Mucosa of stomach (tissue), 1 donor: ENCODE data around the gene OPTN.
A peak's percentile ranks its signal among the peaks of the same experiment; 100 is the strongest.
"Not testable (repeated sequence)": the region's sequence is repeated elsewhere in the genome, so short reads cannot be mapped to it uniquely, and the experiment has no call there.

Experiments used
- H3K27me3 ChIP-seq: one replicate; pipeline ENCODE4 v1.7.0; 2013; ENCODE audit warnings: mild to moderate bottlenecking, low read length; ENCODE audit not compliant: control insufficient read depth, insufficient read depth
- H3K36me3 ChIP-seq: one replicate; pipeline ENCODE4 v1.7.0; 2013; ENCODE audit warnings: low read length; ENCODE audit not compliant: control insufficient read depth, insufficient read depth
- H3K4me1 ChIP-seq: one replicate; pipeline ENCODE4 v1.7.0; 2013; ENCODE audit warnings: mild to moderate bottlenecking, low read length; ENCODE audit not compliant: control insufficient read depth, insufficient read depth
- H3K4me3 ChIP-seq: one replicate; pipeline ENCODE4 v1.7.0; 2013; ENCODE audit warnings: low read length
- H3K9ac ChIP-seq: one replicate; pipeline ENCODE4 v1.7.0; 2013; ENCODE audit warnings: mild to moderate bottlenecking, low read length, moderate library complexity
- H3K9me3 ChIP-seq: one replicate; pipeline ENCODE4 v1.7.0; 2013; ENCODE audit warnings: mild to moderate bottlenecking, low read length, moderate library complexity; ENCODE audit not compliant: control insufficient read depth
- donor health status: Pancreatic carcinoma.

The OPTN gene

GRCh38 chr10:13143766-13144165, 43.8 kb downstream of the OPTN start:
- Histone ChIP-seq H3K4me1 (no peaks in the 10 kb centered on the region), H3K9ac (no peak overlapping the region), H3K36me3 (no peaks in the 10 kb centered on the region), H3K9me3 (no peaks in the 10 kb centered on the region), H3K27me3 (no peaks in the 10 kb centered on the region), H3K4me3 (no peak overlapping the region)

GRCh38 chr10:13144814-13145213, 44.9 kb downstream of the OPTN start:
- Histone ChIP-seq H3K9me3 (no peaks in the 10 kb centered on the region), H3K9ac (no peak overlapping the region), H3K4me1 (no peaks in the 10 kb centered on the region), H3K27me3 (no peaks in the 10 kb centered on the region), H3K36me3 (no peaks in the 10 kb centered on the region), H3K4me3 (no peak overlapping the region)

- no peaks in the 10 kb centered on the region for H3K27me3 ChIP-seq
- no peaks in the 10 kb centered on the region for H3K4me1 ChIP-seq
- no peak overlapping the region for H3K9ac ChIP-seq
- H3K9me3 ChIP-seq = no peaks in the 10 kb centered on the region
- H3K4me3 ChIP-seq = no peak overlapping the region
- H3K36me3 ChIP-seq = no peaks in the 10 kb centered on the region
Observed at GRCh38 chr10:13146379-13146778, 46.4 kb downstream of the OPTN start.

- no peaks in the 10 kb centered on the region for H3K27me3 ChIP-seq
- no peaks in the 10 kb centered on the region for H3K9me3 ChIP-seq
- H3K36me3 ChIP-seq = no peaks in the 10 kb centered on the region
- H3K4me1 ChIP-seq = no peaks in the 10 kb centered on the region
- no peak overlapping the region for H3K9ac ChIP-seq
- H3K4me3 ChIP-seq = no peak overlapping the region
Observed at GRCh38 chr10:13147161-13147560, 47.2 kb downstream of the OPTN start.

- H3K9ac ChIP-seq = no peak overlapping the region
- no peak overlapping the region for H3K4me3 ChIP-seq
- H3K9me3 ChIP-seq = no peaks in the 10 kb centered on the region
- H3K36me3 ChIP-seq = no peaks in the 10 kb centered on the region
- no peaks in the 10 kb centered on the region for H3K27me3 ChIP-seq
- H3K4me1 ChIP-seq = no peaks in the 10 kb centered on the region
Observed at GRCh38 chr10:13152296-13152695, 52.3 kb downstream of the OPTN start.

GRCh38 chr10:13155860-13156259, 55.9 kb downstream of the OPTN start:
- not testable (repeated sequence) for H3K27me3 ChIP-seq, H3K9me3 ChIP-seq, H3K4me1 ChIP-seq, H3K4me3 ChIP-seq, H3K9ac ChIP-seq, H3K36me3 ChIP-seq

GRCh38 chr10:13158401-13158800, 58.4 kb downstream of the OPTN start:
- H3K4me3 ChIP-seq = no peak overlapping the region
- no peaks in the 10 kb centered on the region for H3K27me3 ChIP-seq
- peak overlapping the region; percentile 53 for H3K9ac ChIP-seq
- H3K4me1 ChIP-seq = peaks cover 17% of the 10 kb centered on the region
- no peaks in the 10 kb centered on the region for H3K9me3 ChIP-seq
- no peaks in the 10 kb centered on the region for H3K36me3 ChIP-seq

GRCh38 chr10:13160934-13161856, 61.2 kb downstream of the OPTN start, which contains the start of gene MCM10:
Gene MCM10 (plus strand): TSS chr10:13161558. CDS start chr10:13164203, 2,645 bp downstream.
- Histone ChIP-seq H3K9me3 (no peaks in the 10 kb centered on the region), H3K4me1 (peaks cover 17% of the 10 kb centered on the region), H3K27me3 (no peaks in the 10 kb centered on the region), H3K36me3 (no peaks in the 10 kb centered on the region), H3K4me3 (peak within 1 kb of the TSS; percentile 53), H3K9ac (peak within 1 kb of the TSS; percentile 65)

- H3K4me3 ChIP-seq = peak overlapping the region; percentile 53
- peaks cover 17% of the 10 kb centered on the region for H3K4me1 ChIP-seq
- H3K36me3 ChIP-seq = no peaks in the 10 kb centered on the region
- H3K9me3 ChIP-seq = no peaks in the 10 kb centered on the region
- H3K9ac ChIP-seq = no peak overlapping the region
- no peaks in the 10 kb centered on the region for H3K27me3 ChIP-seq
Observed at GRCh38 chr10:13161857-13162271, 61.9 kb downstream of the OPTN start.

GRCh38 chr10:13163859-13164258, 63.9 kb downstream of the OPTN start:
- no peaks in the 10 kb centered on the region for H3K36me3 ChIP-seq
- no peak overlapping the region for H3K4me3 ChIP-seq
- no peak overlapping the region for H3K9ac ChIP-seq
- peaks cover 17% of the 10 kb centered on the region for H3K4me1 ChIP-seq
- no peaks in the 10 kb centered on the region for H3K9me3 ChIP-seq
- H3K27me3 ChIP-seq = no peaks in the 10 kb centered on the region

GRCh38 chr10:13165177-13165576, 65.2 kb downstream of the OPTN start:
- Histone ChIP-seq H3K36me3 (no peaks in the 10 kb centered on the region), H3K9me3 (no peaks in the 10 kb centered on the region), H3K9ac (no peak overlapping the region), H3K4me3 (no peak overlapping the region), H3K4me1 (peaks cover 17% of the 10 kb centered on the region), H3K27me3 (no peaks in the 10 kb centered on the region)

- Histone ChIP-seq H3K9ac (no peak overlapping the region), H3K27me3 (no peaks in the 10 kb centered on the region), H3K36me3 (no peaks in the 10 kb centered on the region), H3K4me3 (no peak overlapping the region), H3K9me3 (no peaks in the 10 kb centered on the region), H3K4me1 (no peaks in the 10 kb centered on the region)
Observed at GRCh38 chr10:13167568-13167967, 67.6 kb downstream of the OPTN start.
